SW480 (cell line): ENCODE results near the gene CBX2.

ENCODE experiments used
- DNase-seq: peaks from one replicate; pipeline ENCODE4 v3.0.0-alpha.2; 2016; ENCODE audit warnings: low spot score

Gene CBX2

GRCh38 chr17:79777894-79778503, at the start of gene CBX2:
CBX2 (plus strand) TSS chr17:79778148; CDS start chr17:79778236, 88 bp downstream.
- peak; percentile 65 for DNase-seq

DNA sequence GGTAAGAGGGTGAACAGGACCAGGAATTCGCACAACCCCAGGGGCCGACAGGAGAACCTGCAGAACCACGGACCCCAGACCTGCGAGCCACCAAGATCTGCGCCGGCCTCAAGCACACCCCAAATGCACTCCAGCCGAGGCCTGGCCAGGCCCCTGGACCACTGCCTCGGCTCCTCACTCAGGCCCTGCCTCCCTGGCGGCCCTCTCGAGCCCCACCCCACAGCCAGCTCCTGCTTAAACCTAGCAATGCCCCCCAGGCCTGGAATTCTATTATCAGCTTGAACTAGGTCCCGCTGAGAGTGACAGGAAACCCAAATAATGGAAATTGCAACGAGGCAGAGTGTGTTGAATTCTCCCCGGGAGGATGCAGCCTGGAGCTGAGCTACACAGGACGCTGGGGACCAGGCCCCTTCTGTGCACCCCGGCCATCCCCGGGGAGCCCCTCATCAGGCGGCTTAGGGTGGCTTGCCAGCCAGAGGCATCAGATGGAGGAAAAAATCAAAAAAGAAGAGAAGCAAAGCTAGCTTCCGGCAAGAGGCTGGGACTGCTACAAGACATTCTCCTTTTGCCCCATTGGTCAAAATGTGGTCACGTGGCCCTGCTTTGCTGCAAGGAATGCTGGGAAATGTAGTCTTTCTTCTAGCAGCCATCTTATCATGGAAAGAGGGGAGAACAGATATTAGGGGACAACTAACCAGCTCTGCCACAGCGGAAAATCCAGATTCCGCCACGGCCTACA, 49.6 kb upstream of the CBX2 start:
- DNase-seq = peak; percentile 81

DNA sequence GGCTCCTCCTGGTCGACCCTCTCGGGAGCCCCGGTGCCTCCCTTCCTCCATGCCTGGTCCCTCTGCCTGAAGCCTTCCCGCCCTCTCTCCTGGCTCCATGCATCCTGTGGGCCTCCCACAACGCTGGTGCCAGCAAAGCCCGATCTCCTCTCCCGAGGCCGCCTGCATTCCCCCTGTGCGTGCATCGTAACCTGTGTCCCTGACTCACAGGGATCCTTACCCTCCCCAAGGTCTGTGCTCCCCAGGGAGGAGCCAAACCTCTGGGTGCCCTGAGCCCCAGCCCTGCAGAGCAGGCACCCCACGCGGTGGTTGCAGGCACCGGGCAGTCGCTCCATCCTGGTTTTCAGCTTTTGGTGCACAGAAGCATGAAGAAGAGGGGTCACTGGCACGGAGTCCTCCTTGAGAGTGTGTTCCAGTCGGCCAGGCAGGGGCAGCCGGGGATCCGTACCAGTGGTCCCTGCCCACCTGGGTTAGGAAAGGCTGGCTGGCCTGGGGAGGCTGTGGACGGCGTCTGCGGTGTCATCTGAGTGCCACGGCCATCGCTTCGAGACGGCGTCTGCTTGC, 49.0 kb upstream of the CBX2 start:
- DNase-seq = no peak

DNA sequence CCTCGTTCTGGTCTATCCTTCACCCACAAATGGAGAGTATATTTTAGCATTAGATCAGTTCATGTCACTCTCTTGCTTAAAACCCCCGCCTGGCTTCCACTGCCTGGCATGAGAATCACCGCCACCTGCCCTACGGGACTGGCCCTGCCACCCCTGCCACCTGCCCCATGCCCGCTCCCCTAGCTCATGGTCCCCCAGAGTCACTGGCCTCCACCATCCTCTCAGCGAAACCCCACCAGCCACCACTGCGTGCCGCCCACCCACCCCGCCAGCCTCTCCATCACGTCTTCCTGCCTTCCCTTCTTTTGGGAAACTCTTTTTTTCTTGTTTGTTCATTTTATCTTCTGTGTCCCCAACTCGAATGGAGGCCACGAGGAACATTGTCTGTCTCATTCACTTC, 48.2 kb upstream of the CBX2 start:
- DNase-seq = no peak

DNA sequence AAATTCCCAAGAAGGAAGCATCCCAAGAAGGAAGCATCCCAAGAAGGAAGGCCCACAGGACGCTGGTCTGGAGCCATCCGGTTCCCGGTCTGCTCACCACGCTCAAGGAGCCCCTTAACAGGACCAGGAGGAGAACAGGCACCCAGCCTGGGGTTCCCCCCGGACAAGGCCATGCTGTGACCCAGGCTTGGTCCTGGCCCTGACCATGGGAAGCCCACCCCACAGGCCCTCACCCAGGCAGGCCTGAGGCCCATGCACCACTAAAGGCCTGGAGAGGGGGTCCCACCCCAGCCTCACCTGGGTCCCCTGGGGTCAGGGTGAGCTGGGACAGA, 47.5 kb upstream of the CBX2 start:
- no peak for DNase-seq

GRCh38 chr17:79730769-79731483, 47.0 kb upstream of the CBX2 start, which contains the start of gene ENPP7:
ENPP7 (plus strand) TSS chr17:79730943; CDS start chr17:79731140, 197 bp downstream.
- DNase-seq = no peak

DNA sequence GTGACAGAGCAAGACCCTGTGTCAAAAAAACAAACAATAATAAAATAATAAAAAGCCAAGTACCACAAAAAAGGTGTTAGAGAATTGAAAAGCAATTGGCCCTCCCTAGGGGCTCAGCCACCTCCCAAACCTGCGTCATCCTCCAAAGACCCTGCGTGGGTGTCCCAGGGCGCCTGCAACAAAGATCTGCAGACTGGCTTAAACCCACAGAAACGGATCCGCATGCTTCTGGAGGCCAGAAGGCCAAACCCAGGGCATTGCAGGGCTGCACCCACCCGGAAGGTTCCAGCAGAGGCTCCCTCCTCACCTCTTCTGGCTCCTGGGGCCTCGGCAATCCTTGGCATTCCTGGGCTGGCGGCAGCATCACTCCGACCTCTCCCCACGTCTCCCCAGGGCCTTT, 45.7 kb upstream of the CBX2 start:
- no peak for DNase-seq

GRCh38 chr17:79732804-79733691, 44.9 kb upstream of the CBX2 start:
- no peak for DNase-seq

DNA sequence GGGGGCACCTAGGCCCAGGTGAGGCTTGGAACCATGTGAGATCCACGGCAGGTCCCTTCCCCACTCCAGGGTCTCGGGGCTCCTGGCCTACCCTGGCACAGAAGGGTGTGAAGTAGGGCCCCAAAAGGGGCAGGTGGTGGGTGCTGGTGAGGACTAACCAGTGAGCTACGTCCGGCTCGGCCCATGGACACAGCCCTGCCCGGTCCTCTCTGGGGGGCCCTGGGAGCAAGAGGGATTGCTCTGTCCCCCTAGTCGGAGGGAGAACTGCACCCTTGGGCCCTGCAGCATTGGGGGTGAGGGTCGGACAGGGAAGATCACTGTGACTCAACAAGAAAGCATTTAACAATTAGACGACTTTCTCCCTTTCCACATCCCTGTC, 44.3 kb upstream of the CBX2 start:
- DNase-seq = no peak

- no peak for DNase-seq
Measured at GRCh38 chr17:79735096-79735495, 42.9 kb upstream of the CBX2 start.

DNA sequence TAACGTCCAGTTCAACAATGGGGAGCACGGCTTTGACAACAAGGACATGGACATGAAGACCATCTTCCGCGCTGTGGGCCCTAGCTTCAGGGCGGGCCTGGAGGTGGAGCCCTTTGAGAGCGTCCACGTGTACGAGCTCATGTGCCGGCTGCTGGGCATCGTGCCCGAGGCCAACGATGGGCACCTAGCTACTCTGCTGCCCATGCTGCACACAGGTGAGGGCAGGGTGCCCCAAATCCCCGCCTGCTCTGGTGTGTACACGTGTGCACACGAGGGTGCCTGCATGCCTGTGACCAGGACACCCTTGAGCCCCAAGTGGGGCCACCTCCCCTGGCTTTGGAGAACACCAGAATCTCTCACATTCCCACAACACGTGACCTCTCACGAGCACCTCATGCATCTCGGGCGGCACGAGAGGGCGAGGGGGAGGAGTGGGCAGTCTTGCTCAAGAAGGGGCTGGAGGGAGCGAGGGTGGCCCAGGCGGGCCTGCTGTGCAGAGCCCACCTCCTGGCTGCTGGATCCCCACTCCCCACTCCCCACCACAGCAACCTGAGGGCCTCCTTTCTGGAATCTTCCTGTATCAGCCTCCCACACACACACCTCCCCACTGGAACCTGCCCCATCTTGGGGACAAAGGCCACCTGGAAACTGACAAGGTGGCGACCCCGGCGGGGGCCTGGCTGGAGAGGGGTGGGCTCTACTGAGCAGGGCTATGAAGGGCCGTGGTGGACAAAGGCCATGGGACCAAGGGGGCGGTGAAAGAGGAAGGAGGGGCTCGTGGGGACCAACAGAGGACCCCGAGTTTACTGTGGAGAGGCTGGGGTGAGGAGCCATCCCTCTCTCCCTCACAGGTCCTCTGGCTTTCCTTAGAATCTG, 40.7 kb upstream of the CBX2 start:
- no peak for DNase-seq

GRCh38 chr17:79737922-79738578, 39.9 kb upstream of the CBX2 start:
- no peak for DNase-seq

DNA sequence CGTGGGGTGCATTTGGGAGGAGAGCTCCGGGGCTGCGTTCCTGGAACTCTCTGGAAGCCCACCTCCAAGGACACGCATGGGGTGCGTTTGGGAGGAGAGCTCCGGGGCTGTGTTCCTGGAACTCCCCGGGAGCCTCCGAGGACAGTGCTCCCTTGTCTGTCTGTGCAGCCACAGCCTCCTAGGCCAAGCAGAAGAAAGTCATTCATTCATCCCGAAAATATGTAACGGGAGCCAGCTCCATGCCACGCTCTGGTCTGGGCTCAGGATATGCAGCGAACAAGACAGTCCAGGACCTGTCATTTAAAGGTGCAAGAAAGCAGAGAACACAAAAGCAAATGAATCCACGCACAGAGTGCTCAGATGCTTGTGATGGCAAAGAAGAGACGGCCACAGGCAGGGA, 39.3 kb upstream of the CBX2 start:
- no peak for DNase-seq

DNA sequence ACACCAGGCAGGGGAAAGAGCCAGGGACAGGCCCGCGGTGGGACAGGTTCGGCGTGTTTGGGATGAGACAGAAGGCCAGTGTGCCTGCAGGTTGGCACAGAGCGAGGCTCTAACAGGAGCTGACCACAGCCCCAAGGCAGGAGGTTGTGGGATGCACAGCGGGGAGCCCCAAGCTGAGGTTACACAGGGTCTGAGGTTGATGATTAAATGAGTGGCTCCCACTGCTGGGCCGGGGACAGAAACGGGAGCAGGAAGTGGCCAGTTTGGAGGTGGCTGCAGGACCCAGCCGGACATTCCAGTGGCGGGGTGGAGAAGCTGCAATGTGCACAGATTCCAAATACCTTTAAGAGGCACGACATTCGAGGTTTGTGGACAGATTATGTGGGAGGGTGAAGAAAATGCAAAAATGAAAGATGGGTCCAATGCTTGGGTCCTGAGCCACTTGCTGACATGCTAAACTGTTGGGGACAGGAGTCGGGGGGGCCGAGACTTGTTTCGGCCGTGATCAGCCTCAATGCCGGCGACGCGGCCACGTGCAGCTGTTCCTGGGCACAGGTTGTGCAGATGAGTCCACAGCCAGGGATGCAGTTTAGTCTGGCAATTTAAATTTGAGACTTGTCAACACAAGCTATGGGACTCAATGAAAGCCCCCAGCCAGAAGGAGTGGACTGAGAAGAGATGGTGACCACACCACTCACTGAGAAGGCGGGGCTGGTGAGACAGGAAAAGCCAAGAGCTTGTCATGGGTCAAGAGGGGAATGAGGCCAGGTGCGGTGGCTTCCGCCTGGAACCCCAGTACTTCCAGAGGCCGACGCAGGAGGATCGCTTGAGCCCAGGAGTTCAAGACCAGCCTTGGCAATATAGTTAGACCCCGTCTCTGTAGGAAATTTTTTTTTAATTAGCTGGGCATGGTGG, 38.5 kb upstream of the CBX2 start:
- DNase-seq = peak; percentile 85

- no peak for DNase-seq
Measured at GRCh38 chr17:79740413-79740812, 37.5 kb upstream of the CBX2 start.

DNA sequence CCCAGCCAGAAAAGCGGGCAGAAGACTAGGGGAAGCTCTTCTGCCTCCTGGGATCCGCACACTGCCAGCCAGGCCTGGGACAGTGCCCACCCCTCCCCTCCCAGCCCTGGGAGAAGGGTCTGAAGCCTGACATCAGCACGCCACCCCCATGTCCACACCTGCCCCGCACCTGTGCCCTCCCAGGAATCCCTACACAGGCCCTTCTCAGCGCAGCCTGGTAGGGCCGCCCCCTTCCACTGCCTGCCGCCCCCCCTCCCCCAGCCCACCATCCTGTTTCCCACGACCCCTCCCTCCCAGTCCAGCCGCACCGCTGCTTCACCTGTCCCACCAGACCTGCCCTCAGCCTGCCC, 36.6 kb upstream of the CBX2 start:
- DNase-seq = no peak

- DNase-seq = peak; percentile 60
Measured at GRCh38 chr17:79741751-79742588, 36.0 kb upstream of the CBX2 start.

DNA sequence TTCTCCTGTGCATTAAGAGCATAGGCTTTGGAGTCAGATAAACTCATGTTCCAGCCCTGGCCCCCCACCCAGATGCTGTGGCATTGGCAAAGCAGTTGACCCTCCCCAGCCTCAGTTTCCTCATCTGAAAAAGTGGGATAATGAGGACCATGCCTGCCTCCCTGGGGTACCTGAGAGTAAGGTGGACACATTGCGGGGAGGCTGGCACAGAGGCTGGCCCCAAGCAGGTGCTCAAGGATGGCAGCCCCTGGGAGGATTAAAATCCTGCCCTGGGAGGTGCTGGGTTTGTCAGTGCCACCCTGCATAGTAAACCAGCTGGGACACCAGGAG, 35.4 kb upstream of the CBX2 start:
- no peak for DNase-seq
